ENCODE measurements around the gene SRCAP. TPM values are rescaled to one million over a fixed set of nuclear protein-coding genes. Genes with fewer than 3 reads are reported as not detected.

SRCAP gene
- total RNA-seq, 1 donor from 2014 or later: 60.1 TPM

DNA sequence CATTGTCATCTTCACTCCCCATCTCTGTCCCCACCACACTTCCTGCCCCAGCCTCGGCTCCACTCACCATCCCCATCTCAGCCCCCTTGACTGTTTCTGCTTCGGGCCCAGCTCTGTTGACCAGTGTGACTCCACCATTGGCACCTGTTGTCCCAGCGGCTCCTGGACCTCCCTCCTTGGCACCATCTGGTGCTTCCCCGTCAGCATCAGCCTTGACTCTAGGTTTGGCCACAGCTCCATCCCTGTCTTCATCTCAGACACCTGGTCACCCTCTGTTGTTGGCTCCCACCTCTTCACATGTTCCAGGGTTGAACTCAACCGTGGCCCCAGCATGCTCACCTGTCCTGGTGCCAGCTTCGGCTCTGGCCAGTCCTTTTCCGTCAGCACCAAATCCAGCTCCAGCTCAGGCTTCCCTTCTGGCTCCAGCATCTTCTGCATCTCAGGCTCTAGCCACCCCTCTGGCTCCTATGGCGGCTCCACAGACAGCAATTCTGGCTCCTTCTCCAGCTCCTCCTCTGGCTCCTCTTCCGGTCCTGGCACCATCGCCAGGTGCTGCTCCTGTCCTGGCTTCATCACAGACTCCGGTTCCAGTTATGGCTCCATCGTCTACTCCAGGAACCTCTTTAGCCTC lies 24.9 kb downstream of the SRCAP start:
- H3K4me3 Mint-ChIP-seq (ENCODE audit: unreplicated experiment): no peak overlapping the region
- peaks cover 17% of the 10 kb centered on the region for H3K36me3 Mint-ChIP-seq (ENCODE audit: unreplicated experiment)
- TF ChIP-seq, protein P1, sequence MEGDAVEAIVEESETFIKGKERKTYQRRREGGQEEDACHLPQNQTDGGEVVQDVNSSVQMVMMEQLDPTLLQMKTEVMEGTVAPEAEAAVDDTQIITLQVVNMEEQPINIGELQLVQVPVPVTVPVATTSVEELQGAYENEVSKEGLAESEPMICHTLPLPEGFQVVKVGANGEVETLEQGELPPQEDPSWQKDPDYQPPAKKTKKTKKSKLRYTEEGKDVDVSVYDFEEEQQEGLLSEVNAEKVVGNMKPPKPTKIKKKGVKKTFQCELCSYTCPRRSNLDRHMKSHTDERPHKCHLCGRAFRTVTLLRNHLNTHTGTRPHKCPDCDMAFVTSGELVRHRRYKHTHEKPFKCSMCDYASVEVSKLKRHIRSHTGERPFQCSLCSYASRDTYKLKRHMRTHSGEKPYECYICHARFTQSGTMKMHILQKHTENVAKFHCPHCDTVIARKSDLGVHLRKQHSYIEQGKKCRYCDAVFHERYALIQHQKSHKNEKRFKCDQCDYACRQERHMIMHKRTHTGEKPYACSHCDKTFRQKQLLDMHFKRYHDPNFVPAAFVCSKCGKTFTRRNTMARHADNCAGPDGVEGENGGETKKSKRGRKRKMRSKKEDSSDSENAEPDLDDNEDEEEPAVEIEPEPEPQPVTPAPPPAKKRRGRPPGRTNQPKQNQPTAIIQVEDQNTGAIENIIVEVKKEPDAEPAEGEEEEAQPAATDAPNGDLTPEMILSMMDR (IDR thresholded peaks at IDR 0.05; ENCODE audit: partially characterized antibody, unreplicated experiment): no peak
- no peak overlapping the region for H3K27ac Mint-ChIP-seq (ENCODE audit: unreplicated experiment)
- H3K9me3 Mint-ChIP-seq (ENCODE audit: unreplicated experiment): peaks cover 9% of the 10 kb centered on the region
- H3K4me1 Mint-ChIP-seq (ENCODE audit: low read depth, unreplicated experiment): no peaks in the 10 kb centered on the region
- no peak for DNase-seq
- peaks cover 16% of the 10 kb centered on the region for H3K27me3 Mint-ChIP-seq (ENCODE audit: unreplicated experiment)

DNA sequence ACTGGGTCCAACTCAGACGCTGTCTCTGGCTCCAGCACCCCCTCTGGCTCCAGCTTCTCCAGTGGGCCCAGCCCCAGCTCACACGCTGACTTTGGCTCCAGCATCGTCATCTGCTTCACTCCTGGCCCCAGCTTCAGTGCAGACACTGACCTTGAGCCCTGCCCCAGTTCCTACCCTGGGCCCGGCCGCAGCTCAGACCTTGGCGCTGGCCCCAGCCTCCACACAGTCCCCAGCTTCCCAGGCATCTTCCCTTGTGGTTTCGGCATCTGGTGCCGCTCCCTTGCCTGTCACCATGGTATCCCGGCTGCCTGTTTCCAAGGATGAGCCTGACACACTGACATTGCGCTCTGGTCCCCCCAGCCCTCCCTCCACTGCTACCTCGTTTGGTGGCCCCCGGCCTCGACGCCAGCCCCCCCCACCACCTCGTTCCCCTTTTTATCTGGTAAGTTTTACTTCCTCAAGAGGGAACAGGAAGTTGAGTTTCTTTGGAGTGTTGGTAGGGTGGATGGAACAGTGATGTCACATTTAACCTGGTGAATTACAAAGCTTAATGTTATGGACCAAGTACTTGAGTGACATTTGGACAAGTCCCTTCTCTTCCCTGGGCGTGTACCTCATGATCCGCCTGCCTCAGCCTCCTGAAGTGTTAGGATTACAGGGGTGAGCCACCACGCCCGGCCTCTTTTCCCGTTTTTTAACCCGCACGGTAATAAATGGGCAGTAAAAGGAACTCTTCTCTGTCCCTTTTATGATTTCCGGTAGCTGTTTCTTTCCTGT lies 25.9 kb downstream of the SRCAP start:
- H3K9me3 Mint-ChIP-seq (ENCODE audit: unreplicated experiment): peaks cover 9% of the 10 kb centered on the region
- peaks cover 17% of the 10 kb centered on the region for H3K36me3 Mint-ChIP-seq (ENCODE audit: unreplicated experiment)
- H3K27ac Mint-ChIP-seq (ENCODE audit: unreplicated experiment): no peak overlapping the region
- H3K4me3 Mint-ChIP-seq (ENCODE audit: unreplicated experiment): no peak overlapping the region
- no peak for DNase-seq
- peaks cover 16% of the 10 kb centered on the region for H3K27me3 Mint-ChIP-seq (ENCODE audit: unreplicated experiment)
- TF ChIP-seq, protein P1 (IDR thresholded peaks at IDR 0.05; ENCODE audit: partially characterized antibody, unreplicated experiment): no peak
- no peaks in the 10 kb centered on the region for H3K4me1 Mint-ChIP-seq (ENCODE audit: low read depth, unreplicated experiment)

DNA sequence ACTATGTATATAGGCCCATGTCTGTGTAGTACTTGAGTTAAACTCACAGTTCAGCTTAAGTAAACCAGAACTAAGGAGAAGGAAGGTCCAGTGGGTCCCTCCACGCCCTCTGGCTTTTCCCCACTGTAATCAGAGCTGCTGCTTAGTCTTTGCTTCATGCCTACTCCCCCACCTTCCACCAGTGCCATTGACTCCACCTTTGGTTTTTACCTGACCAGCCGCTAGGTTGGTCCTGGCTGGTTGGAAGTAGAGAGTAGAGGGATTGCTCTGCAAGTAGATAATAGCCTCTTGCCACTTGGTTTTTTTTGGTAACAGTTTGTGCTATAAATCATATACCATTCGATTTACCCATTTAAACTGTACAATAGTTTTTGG lies 26.4 kb downstream of the SRCAP start:
- H3K27ac Mint-ChIP-seq (ENCODE audit: unreplicated experiment): no peak overlapping the region
- no peak overlapping the region for H3K4me3 Mint-ChIP-seq (ENCODE audit: unreplicated experiment)
- H3K27me3 Mint-ChIP-seq (ENCODE audit: unreplicated experiment): peaks cover 12% of the 10 kb centered on the region
- peaks cover 9% of the 10 kb centered on the region for H3K9me3 Mint-ChIP-seq (ENCODE audit: unreplicated experiment)
- peaks cover 17% of the 10 kb centered on the region for H3K36me3 Mint-ChIP-seq (ENCODE audit: unreplicated experiment)
- TF ChIP-seq, protein P1 (IDR thresholded peaks at IDR 0.05; ENCODE audit: partially characterized antibody, unreplicated experiment): no peak
- no peak for DNase-seq
- no peaks in the 10 kb centered on the region for H3K4me1 Mint-ChIP-seq (ENCODE audit: low read depth, unreplicated experiment)

DNA sequence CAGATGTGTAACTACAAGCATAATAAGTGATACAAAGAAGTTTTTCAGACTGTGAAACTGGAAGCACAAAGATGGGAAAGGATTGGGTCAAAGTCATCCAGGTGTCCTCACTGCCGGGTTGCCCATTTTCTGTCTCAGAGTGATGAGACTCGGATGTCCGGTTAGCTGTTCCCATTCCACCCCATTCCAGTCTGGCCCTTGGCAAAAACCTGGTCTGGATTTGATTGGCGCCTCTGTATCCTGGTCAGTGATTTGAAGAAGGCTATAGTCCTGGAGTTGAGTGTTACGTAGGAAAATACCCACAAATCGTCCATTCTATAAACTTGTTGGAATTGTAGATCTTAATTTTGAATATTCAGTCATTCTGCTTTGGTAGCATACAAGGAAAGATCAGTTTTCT lies 29.4 kb downstream of the SRCAP start:
- Mint-ChIP-seq H3K27ac (ENCODE audit: unreplicated experiment) (no peak overlapping the region), H3K36me3 (ENCODE audit: unreplicated experiment) (peaks cover 11% of the 10 kb centered on the region), H3K27me3 (ENCODE audit: unreplicated experiment) (peaks cover 10% of the 10 kb centered on the region), H3K4me1 (ENCODE audit: low read depth, unreplicated experiment) (no peaks in the 10 kb centered on the region), H3K9me3 (ENCODE audit: unreplicated experiment) (peaks cover 8% of the 10 kb centered on the region), H3K4me3 (ENCODE audit: unreplicated experiment) (no peak overlapping the region)
- TF ChIP-seq, protein P1 (IDR thresholded peaks at IDR 0.05; ENCODE audit: partially characterized antibody, unreplicated experiment): no peak
- DNase-seq: no peak
